WERI-Rb-1 (cell line): ENCODE data around the gene METTL23.
"Not testable (repeated sequence)": the region's sequence is repeated elsewhere in the genome, so short reads cannot be mapped to it uniquely, and the experiment has no call there.

Experiments
- DNase-seq: peaks from one replicate; pipeline ENCODE4 v3.0.0-alpha.2; 2020
- H3K27ac ChIP-seq: fragments of 250-450 bp; sonication (Bioruptor Pico); 2 replicates; pipeline ENCODE4 v1.5.1; 2020; ENCODE audit warnings: mild to moderate bottlenecking, moderate library complexity
- H3K27me3 ChIP-seq: fragments of 250-450 bp; sonication (Bioruptor Pico); 2 replicates; pipeline ENCODE4 v1.5.1; 2021; ENCODE audit warnings: mild to moderate bottlenecking, low read depth, moderate library complexity; ENCODE audit not compliant: insufficient read depth, severe bottlenecking
- H3K36me3 ChIP-seq: fragments of 250-450 bp; sonication (Bioruptor Pico); 2 replicates; pipeline ENCODE4 v1.5.1; 2020; ENCODE audit warnings: mild to moderate bottlenecking, moderate library complexity
- H3K4me3 ChIP-seq: 2 replicates; pipeline ENCODE4 v1.5.1; 2011; ENCODE audit warnings: low read depth, mild to moderate bottlenecking, control low read depth, low read length
- H3K9me3 ChIP-seq: fragments of 250-450 bp; sonication (Bioruptor Pico); 2 replicates; pipeline ENCODE4 v1.5.1; 2021; ENCODE audit warnings: mild to moderate bottlenecking, moderate library complexity; ENCODE audit not compliant: severe bottlenecking
- TF ChIP-seq, protein P1 (sequence below): IDR thresholded peaks from 2 replicates; pipeline ENCODE4 v1.5.1; 2011; ENCODE audit warnings: low read depth, mild to moderate bottlenecking, control low read depth, inconsistent platforms, low read length

The METTL23 gene

DNA sequence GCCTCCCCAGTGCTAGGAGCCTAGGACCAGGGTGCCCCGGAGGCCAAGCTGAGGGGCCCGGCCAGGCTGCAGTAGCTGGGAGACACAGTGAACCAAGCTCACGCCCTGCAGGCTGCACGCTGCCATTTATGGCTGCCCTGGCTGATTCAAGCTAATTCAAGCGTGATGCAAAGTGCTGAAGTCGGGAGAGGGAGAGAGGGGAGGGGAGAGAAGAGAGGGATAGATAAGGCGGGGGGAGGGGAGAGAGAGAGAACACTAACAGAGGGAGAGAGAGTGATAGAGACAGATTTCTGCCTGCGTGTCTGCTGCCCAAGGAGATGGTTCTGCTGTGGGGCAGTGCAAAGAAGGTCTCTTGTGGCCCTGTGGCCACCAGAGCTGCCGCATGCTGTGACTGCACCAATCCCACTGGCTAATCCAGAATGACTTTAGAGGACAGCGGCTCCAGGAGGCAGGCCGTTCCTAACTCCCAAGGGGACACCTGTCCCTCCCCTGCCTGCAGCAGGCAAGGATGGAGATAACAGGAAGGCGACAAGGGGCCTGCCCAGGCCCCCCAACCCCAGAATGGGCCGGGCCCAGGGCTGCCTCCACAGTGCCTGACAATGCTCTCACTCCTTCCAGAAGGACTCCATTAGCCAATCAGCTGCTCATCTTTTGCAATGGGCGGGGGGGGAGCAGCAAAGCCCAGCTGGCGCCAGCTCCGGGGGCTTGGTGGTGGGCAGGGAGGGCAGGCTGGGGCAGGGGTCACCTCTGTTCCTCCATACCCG lies 28.8 kb upstream of the METTL23 start:
- Histone ChIP-seq H3K4me3 (no peak overlapping the region), H3K27ac (peak overlapping the region; percentile 69), H3K27me3 (no peaks in the 10 kb centered on the region), H3K9me3 (no peaks in the 10 kb centered on the region), H3K36me3 (no peaks in the 10 kb centered on the region; the same call in none of the 2 replicates)
- TF ChIP-seq, protein P1, sequence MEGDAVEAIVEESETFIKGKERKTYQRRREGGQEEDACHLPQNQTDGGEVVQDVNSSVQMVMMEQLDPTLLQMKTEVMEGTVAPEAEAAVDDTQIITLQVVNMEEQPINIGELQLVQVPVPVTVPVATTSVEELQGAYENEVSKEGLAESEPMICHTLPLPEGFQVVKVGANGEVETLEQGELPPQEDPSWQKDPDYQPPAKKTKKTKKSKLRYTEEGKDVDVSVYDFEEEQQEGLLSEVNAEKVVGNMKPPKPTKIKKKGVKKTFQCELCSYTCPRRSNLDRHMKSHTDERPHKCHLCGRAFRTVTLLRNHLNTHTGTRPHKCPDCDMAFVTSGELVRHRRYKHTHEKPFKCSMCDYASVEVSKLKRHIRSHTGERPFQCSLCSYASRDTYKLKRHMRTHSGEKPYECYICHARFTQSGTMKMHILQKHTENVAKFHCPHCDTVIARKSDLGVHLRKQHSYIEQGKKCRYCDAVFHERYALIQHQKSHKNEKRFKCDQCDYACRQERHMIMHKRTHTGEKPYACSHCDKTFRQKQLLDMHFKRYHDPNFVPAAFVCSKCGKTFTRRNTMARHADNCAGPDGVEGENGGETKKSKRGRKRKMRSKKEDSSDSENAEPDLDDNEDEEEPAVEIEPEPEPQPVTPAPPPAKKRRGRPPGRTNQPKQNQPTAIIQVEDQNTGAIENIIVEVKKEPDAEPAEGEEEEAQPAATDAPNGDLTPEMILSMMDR, result 0 out of 2 replicates have a peak, but pooled peaks have one; percentile 25
- peak; percentile 81 for DNase-seq

DNA sequence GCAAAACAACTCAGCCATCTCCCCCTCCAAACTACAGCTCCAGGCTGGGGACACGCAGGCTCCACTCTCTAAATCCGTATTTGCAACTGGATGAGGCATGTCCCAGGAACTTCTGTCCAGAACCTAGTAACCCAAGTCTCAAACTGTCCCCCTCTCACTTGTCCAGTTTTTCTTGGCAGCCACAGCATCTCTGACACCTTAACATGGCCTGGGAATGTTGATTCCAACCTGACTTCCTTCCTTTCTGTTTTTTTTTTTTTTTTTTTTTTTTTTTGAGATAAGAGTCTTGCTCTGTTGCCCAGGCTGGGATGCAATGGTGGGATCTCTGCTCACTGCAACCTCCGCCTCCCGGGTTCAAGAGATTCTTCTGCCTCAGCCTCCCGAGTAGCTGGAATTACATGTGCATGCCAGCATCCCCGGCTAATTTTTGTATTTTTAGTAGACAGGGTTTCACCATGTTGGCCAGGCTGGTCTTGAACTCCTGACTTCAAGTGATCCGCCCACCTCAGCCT lies 28.1 kb upstream of the METTL23 start:
- H3K27ac ChIP-seq, H3K36me3 ChIP-seq, DNase-seq, H3K4me3 ChIP-seq, H3K9me3 ChIP-seq, H3K27me3 ChIP-seq: not testable (repeated sequence)

DNA sequence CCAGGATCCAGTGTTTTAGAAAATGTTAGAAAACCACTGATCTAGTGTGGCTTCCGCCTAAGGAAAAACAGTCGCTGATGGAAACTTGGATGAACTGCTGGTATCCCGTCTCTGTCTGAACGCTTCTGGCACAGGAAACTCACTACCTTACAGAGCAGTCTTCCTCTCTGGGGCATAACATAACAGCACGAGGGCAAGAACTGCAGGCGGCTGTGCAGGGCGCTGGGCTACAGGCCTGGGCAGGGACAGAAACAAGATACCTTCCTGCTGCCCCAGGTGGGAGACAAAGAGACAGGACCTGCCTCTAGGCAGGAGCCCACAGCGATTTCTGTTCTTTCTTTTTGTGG lies 26.4 kb upstream of the METTL23 start:
- DNase-seq, result no peak
- H3K27ac ChIP-seq, result peak overlapping the region; percentile 85
- TF ChIP-seq, protein P1, result no peak
- no peak overlapping the region for H3K4me3 ChIP-seq
- H3K36me3 ChIP-seq, result no peaks in the 10 kb centered on the region; the same call in 1 of the 2 replicates
- H3K9me3 ChIP-seq, result no peaks in the 10 kb centered on the region
- no peaks in the 10 kb centered on the region for H3K27me3 ChIP-seq

DNA sequence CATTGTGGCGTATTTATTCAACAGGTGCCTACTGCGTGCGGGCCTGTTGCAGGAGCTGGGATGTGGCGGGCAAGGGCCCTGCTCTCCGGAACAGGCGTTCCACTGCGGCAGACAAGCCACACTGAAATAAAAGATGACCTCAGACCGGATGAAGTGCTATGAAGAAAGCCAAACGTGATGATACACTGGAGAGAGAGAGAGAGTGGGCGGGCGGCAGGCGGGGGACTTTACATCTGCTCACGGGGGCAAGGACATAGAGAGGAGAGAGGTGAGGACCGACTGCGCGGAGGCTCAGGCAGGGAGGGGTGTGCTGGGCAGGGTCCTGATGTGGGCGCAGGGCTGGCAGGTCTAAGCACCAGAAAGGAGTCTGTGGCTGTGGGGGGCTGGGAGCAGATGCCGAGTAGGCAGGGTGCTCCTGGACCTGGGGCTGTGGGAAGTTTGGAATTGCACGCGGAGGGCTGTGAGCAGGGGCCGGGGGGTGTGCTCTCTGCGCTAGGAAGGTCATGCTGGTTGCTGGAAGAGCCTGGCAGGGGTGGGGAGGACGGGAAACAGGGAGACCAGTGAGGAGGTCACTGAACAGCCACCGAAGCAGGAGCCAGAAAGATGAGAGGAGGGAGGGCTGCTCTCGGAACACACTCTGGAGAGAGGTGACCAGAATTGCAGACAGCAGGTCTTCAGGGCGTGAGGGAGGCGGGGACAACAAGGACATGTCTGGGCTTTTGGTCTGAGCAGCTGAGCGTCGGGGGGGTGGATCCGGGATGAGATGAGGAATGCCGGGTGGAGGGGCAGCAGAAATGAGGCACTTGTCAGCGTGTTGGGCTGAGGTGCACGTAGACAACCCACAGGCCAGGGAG lies 25.8 kb upstream of the METTL23 start:
- Histone ChIP-seq H3K27ac (peak overlapping the region; percentile 85), H3K36me3 (no peaks in the 10 kb centered on the region; the same call in 1 of the 2 replicates), H3K4me3 (peak overlapping the region; percentile 13), H3K9me3 (no peaks in the 10 kb centered on the region), H3K27me3 (no peaks in the 10 kb centered on the region)
- peak; percentile 91 for DNase-seq
- TF ChIP-seq, protein P1, result no peak

DNA sequence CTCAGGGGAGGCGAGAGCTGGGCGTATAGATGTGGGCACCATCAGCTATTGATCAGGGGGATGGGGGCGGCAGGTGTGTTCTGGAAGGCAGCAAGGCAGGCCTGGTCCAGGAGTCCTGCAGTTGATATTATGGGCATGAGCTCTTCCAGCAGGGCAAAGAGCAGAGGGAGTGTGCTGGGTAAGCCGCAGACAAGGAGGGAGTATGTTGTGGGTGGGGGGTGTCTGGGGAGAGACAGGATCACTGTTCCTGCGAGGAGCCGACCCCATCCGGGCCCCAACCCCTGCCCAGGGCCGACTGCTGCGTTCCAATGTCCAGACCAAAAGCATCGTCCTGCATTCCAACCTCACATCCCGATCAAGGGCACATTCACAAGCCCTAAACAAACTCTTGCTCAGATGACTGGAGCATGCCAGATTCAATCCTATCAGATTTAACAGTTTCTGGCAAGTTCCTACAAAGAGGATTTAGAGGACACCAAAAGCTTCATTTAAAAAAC lies 25.1 kb upstream of the METTL23 start:
- Histone ChIP-seq H3K36me3 (peaks cover under 1% of the 10 kb centered on the region; the same call in 1 of the 2 replicates), H3K4me3 (no peak overlapping the region), H3K9me3 (no peaks in the 10 kb centered on the region), H3K27me3 (no peaks in the 10 kb centered on the region), H3K27ac (peak overlapping the region; percentile 85)
- TF ChIP-seq, protein P1, result no peak
- no peak for DNase-seq

DNA sequence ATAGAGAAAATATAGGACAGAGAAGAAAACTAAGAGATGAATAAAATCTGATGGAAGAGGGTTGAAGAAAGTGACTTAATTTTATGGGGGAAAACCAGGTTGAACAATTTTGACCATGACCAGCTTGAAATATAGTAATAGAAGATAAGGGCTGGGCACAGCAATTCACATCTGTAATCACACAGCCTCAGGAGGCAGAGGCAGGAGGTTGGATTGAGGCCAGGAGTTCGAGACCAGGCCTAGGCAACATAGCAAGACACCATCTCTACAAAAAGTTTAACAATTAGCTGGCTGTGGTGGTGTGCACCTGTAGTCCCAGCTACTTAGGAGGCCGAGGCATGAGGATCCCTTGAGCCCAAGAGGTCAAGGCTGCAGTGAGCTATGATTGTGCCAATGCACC lies 24.6 kb upstream of the METTL23 start:
- DNase-seq, result no peak
- H3K27me3 ChIP-seq, result no peaks in the 10 kb centered on the region
- peak overlapping the region; percentile 85; the same call in 1 of the 2 replicates for H3K27ac ChIP-seq
- no peak overlapping the region for H3K4me3 ChIP-seq
- TF ChIP-seq, protein P1, result no peak
- H3K9me3 ChIP-seq, result no peaks in the 10 kb centered on the region
- peaks cover 5% of the 10 kb centered on the region; the same call in 1 of the 2 replicates for H3K36me3 ChIP-seq
